GM06990 (cell line): ENCODE results near the gene DMWD.

ENCODE experiments used
- DNase-seq: peaks from one replicate; pipeline ENCODE4 v3.0.0-alpha.2; 2011; ENCODE audit not compliant: insufficient read length; ENCODE audit errors: extremely low read depth
- H3K27me3 ChIP-seq: replicated peaks from 2 replicates; pipeline ENCODE4 v1.6.0; 2011; ENCODE audit warnings: low read length; ENCODE audit not compliant: control insufficient read depth, insufficient read depth
- H3K36me3 ChIP-seq: 2 replicates; pipeline ENCODE4 v1.5.1; 2011; ENCODE audit warnings: low read length; ENCODE audit not compliant: control insufficient read depth, insufficient read depth
- H3K4me3 ChIP-seq: replicated peaks from 2 replicates; pipeline ENCODE4 v1.5.1; 2011; ENCODE audit warnings: low read depth, mild to moderate bottlenecking, control low read depth, low read length
- TF ChIP-seq, protein P1 (sequence below): IDR thresholded peaks from 2 replicates; pipeline ENCODE4 v1.5.1; 2011; ENCODE audit warnings: low read length, control low read depth, mild to moderate bottlenecking, inconsistent platforms; ENCODE audit not compliant: insufficient read depth, poor library complexity, severe bottlenecking

DMWD gene

DNA sequence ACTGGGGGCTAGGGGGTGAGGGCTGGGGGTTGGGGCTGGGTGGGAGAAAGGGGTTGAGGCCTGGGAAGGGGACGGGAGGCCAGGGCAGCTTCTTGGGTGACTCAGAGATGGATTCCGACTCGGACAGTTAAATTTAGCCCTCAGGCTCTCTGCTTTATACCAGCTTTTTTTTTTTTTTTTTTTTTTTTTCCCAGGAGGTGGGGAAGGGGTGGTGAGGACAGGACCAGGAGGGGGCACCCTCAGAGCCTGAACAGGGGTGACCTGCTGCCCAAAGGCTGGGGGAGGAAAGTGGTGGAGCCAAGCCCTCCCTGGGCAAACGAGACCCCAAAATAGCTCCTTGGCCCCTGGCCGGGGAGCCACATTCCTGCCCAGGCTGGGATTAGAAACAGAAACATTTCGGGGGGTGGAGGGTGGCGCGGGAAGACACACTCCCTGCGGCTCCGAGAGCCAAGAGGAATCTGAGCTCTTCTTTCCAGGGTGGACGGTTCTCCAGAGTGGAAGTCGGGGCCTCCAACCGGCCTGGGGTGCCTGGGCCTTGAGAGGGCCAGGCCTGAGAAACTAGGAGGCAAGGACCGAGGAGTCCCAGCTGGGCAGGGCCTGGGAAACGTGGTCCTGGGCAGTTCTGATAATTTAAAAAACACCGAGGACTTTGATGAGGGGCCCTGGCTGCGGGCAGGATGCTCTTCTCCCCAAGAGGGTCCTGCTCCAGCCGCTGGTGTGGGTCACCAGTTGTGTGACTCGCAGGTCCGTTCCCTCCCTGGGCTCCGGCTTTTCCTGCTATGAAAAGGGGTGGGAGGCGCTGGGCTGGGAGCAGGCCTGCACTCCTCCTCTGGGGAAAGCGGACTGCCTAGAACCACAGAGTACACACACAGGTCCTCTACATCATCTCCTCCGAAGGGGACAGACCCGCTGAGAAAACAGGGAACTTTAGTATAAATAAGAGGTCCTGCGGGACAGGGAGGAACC is 9.5 kb downstream of the DMWD start:
- H3K27me3 ChIP-seq: no peaks in the 10 kb centered on the region
- no peak for DNase-seq

DNA sequence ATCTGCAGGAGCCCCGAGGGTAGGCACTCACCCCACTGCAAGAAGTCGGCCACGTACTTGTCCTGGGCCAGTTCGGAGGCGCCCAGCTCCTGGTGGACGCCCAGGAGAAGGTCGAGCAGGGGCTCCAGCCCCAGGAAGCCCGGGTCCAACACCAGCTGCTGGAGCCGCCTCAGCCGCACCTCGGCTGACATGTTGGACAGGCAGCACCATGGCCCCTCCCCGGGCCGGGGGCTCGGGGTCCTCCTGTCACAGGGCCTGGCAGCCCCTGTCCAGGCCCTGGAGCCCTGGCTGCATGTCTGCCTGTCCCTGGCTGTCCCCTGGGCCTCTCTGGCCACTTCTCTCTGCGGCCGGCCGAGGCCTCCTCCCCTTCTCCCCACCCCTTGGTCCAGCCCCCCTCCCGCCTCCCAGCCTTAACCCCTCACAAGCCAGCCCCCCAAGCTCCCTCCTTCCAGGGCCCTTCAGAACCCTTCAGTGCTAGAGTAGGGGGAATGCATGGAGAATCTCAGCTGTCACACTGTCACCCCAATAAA is 10.4 kb downstream of the DMWD start, which contains the start of gene DMPK:
DMPK (minus strand) TSS at position 329 of the 530 bp plus-strand sequence; CDS start at position 191, 138 bp downstream.
- no peak for DNase-seq
- TF ChIP-seq, protein P1, sequence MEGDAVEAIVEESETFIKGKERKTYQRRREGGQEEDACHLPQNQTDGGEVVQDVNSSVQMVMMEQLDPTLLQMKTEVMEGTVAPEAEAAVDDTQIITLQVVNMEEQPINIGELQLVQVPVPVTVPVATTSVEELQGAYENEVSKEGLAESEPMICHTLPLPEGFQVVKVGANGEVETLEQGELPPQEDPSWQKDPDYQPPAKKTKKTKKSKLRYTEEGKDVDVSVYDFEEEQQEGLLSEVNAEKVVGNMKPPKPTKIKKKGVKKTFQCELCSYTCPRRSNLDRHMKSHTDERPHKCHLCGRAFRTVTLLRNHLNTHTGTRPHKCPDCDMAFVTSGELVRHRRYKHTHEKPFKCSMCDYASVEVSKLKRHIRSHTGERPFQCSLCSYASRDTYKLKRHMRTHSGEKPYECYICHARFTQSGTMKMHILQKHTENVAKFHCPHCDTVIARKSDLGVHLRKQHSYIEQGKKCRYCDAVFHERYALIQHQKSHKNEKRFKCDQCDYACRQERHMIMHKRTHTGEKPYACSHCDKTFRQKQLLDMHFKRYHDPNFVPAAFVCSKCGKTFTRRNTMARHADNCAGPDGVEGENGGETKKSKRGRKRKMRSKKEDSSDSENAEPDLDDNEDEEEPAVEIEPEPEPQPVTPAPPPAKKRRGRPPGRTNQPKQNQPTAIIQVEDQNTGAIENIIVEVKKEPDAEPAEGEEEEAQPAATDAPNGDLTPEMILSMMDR: no peak
- H3K4me3 ChIP-seq: no peak within 1 kb of the TSS
- peaks cover 25% of the 10 kb centered on the region for H3K36me3 ChIP-seq
- H3K27me3 ChIP-seq: no peaks in the 10 kb centered on the region

More for the DNA sequence above, 9.5 kb downstream of the DMWD start:
- Histone ChIP-seq H3K4me3 (no peak overlapping the region), H3K36me3 (peaks cover 22% of the 10 kb centered on the region)
- TF ChIP-seq, protein P1: no peak

DNA sequence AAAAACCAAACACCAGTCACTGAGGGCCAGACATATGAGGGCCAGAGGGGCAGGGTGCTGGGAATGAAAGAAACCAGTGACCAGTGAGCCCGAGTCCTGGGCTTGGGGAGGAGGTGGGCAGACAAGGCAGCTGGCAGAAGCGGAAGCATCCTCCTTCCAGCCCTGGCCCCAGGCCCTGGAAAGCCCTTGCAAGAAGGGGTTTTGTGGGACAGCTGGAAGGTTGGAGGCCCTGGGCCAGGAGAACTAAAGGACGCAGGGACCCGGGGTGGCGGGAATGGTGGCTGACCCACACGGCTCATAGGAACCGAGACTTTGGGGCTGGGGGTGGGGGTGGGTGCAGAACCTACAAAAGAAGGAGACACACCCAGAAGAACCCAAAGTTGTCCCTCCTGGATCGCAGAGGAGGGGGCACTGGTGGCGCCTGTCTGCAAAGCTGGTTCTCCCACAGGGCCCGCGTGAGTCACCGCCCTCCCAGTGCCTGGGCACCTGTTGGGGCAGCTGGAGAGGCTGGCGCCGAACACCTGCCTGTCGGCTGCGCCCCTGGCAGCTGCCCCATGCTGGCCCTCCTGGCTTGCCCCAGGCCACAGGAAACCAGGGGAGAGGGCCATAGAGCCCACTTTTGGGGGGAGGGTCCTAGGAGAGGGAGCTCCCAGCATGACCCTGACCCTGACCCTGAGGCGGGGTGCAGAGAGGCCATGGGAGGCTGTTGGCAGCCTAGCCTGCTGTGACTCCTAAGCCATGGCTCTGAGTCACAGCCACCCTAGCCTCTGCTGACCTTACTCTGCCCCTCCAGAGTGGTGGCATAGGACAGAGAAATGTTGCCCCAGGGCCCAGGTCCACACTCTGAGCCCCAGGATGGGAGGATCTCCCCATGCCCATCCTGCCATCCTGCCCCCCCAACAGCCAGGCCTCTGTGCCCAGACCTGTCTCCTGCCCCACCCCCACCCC is 11.2 kb downstream of the DMWD start:
- Histone ChIP-seq H3K36me3 (peaks cover 21% of the 10 kb centered on the region), H3K4me3 (no peak overlapping the region), H3K27me3 (no peaks in the 10 kb centered on the region)
- TF ChIP-seq, protein P1: no peak
- no peak for DNase-seq

DNA sequence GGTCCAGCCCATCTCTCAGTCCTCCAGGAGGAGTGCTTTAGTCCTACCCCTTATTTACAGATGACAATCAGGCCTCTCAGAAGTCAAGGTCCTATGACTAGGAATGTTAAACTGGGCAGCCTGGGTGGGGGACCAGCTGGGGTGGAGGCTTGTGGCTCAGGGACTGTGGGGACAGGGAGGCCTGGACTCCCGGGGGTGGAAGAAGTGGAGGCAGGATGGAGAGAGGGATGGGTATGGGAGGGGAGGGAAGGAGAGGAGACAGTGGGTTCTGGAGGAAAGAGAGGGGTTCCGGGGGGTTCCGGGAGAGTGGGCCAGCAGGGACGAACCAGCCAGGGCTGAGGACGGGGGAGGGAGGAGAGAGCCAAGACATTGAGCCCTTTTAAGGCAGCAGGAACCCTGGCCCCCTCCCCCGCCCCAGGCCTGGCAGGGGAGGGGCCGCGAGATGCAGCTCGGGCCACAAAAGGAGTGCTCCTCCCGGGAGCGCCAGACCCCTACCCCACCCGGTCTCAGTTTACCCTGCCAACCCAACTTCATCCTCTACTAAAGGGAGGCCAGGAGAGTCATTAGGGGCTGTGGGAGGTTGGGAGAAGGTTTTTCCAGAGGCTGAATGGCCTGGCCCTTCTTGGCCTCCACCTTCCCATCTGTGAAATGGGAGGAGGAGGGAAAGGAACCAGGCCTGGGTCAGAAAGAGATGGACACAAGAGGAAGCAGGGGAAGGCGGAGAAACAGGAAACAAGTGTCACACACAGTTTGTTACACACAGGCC is 12.0 kb downstream of the DMWD start:
- TF ChIP-seq, protein P1: no peak
- no peak for DNase-seq
- Histone ChIP-seq H3K27me3 (no peaks in the 10 kb centered on the region), H3K36me3 (peaks cover 18% of the 10 kb centered on the region), H3K4me3 (no peak overlapping the region)

DNA sequence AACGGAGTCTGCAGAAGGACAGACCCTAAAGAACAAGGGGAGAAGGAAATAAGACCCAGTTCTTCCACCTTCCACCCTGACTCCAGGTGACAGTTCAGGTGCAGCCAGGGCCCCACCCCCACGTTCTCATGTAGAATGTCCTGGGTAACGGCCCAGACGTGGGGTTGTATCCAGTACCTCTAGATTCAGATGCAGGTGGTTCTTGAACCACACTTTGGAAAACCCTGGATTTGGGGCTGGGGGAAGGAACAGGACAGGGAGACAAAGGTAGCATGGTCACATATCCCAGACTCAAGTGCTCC is 12.5 kb downstream of the DMWD start:
- TF ChIP-seq, protein P1: no peak
- Histone ChIP-seq H3K27me3 (no peaks in the 10 kb centered on the region), H3K36me3 (peaks cover 18% of the 10 kb centered on the region), H3K4me3 (no peak overlapping the region)
- DNase-seq: no peak
